Activated CD4-positive, alpha-beta memory T cell treated with anti-CD3 and anti-CD28 coated beads, Interleukin-2, amount 10 ng/mL, durations not matched to agents 7 days and 5 days (primary cell): Measurements from ENCODE around the gene ZNF618. TPM values are rescaled to one million over a fixed set of nuclear protein-coding genes. Genes with fewer than 3 reads are reported as not detected.
"Not testable (repeated sequence)": the region's sequence is repeated elsewhere in the genome, so short reads cannot be mapped to it uniquely, and the experiment has no call there.

Source experiments
- CTCF ChIA-PET: fragments of 350-600 bp; sonication (Branson Sonifier 250); formaldehyde crosslinking; loops from one replicate; lab custom pipeline; 2021; ENCODE audit warnings: antibody characterized with exemption, inconsistent platforms; lab: Charles Lee
- POLR2A ChIA-PET: fragments of 350-600 bp; sonication (Branson Sonifier 250); formaldehyde crosslinking; loops from one replicate; lab custom pipeline; 2021; ENCODE audit warnings: antibody characterized with exemption; lab: Charles Lee
- DNase-seq: peaks from one replicate; pipeline ENCODE4 v3.0.0-alpha.2; 2020
- H3K27ac Mint-ChIP-seq: one replicate; pipeline ENCODE4 v1.8.0; 2021; ENCODE audit warnings: mild to moderate bottlenecking, mixed read lengths
- H3K27me3 Mint-ChIP-seq: one replicate; pipeline ENCODE4 v1.8.0; 2021; ENCODE audit warnings: mixed read lengths
- H3K36me3 Mint-ChIP-seq: one replicate; pipeline ENCODE4 v1.8.0; 2021; ENCODE audit warnings: low read depth, mixed read lengths
- H3K4me1 Mint-ChIP-seq: one replicate; pipeline ENCODE4 v1.8.0; 2021; ENCODE audit warnings: mixed read lengths
- H3K4me3 Mint-ChIP-seq: one replicate; pipeline ENCODE4 v1.8.0; 2021; ENCODE audit warnings: mild to moderate bottlenecking, mixed read lengths
- H3K9me3 Mint-ChIP-seq: one replicate; pipeline ENCODE4 v1.8.0; 2021; ENCODE audit warnings: mixed read lengths
- total RNA-seq, 2 experiments: library from RNA; stranded (reverse); gene quantifications; one replicate each; pipeline ENCODE4 v1.2.3, GENCODE V29; 2021

Gene ZNF618
- total RNA-seq, 2 experiments from 2014 or later = 0.15 to 0.25 TPM

GRCh38 chr9:114082017-114082762, 206.1 kb downstream of the ZNF618 start:
- CTCF ChIA-PET = interaction anchor here (0.6 to 2.6 kb wide), 18 partner anchors 10 to 230 kb away, joined by 3 to 20 read pairs (median 4); partner anchors contain the start of gene KIF12
- DNase-seq = peak; percentile 79
- no peaks in the 10 kb centered on the region for H3K36me3 Mint-ChIP-seq
- POLR2A ChIA-PET = interaction anchor here (1.6 kb wide), 1 partner anchor 209 kb away, joined by 5 read pairs; no protein-coding TSS in a partner anchor
- no peaks in the 10 kb centered on the region for H3K4me1 Mint-ChIP-seq
- H3K27me3 Mint-ChIP-seq = peaks cover 2% of the 10 kb centered on the region
- H3K27ac Mint-ChIP-seq = no peak overlapping the region
- H3K9me3 Mint-ChIP-seq = no peaks in the 10 kb centered on the region
- no peak overlapping the region for H3K4me3 Mint-ChIP-seq

GRCh38 chr9:114082763-114083412, 206.8 kb downstream of the ZNF618 start:
- not testable (repeated sequence) for H3K36me3 Mint-ChIP-seq, H3K9me3 Mint-ChIP-seq, DNase-seq, H3K4me3 Mint-ChIP-seq, H3K27me3 Mint-ChIP-seq, H3K27ac Mint-ChIP-seq, H3K4me1 Mint-ChIP-seq
- POLR2A ChIA-PET = interaction anchor here (1.6 kb wide), 1 partner anchor 208 kb away, joined by 5 read pairs; no protein-coding TSS in a partner anchor
- CTCF ChIA-PET = interaction anchor here (0.6 to 2.6 kb wide), 20 partner anchors 10 to 229 kb away, joined by 3 to 20 read pairs (median 4); partner anchors contain the start of gene KIF12

GRCh38 chr9:114083666-114084065, 207.6 kb downstream of the ZNF618 start:
- no peaks in the 10 kb centered on the region for H3K4me1 Mint-ChIP-seq
- H3K4me3 Mint-ChIP-seq = no peak overlapping the region
- H3K27me3 Mint-ChIP-seq = peaks cover 5% of the 10 kb centered on the region
- POLR2A ChIA-PET = no interaction called here
- DNase-seq = no peak
- H3K36me3 Mint-ChIP-seq = no peaks in the 10 kb centered on the region
- H3K9me3 Mint-ChIP-seq = no peaks in the 10 kb centered on the region
- CTCF ChIA-PET = interaction anchor here (0.7 to 2.6 kb wide), 13 partner anchors 9 to 215 kb away, joined by 3 to 20 read pairs (median 4); partner anchors contain the start of gene KIF12
- no peak overlapping the region for H3K27ac Mint-ChIP-seq

GRCh38 chr9:114084282-114085073, 208.4 kb downstream of the ZNF618 start:
- ChIA-PET POLR2A (no interaction called here), CTCF (interaction anchor here (1.0 to 2.6 kb wide), 4 partner anchors 8 to 208 kb away, joined by 3 to 18 read pairs (median 6); no protein-coding TSS in a partner anchor)
- no peak for DNase-seq
- H3K27ac Mint-ChIP-seq = no peak overlapping the region
- H3K36me3 Mint-ChIP-seq = no peaks in the 10 kb centered on the region
- H3K9me3 Mint-ChIP-seq = no peaks in the 10 kb centered on the region
- no peak overlapping the region for H3K4me3 Mint-ChIP-seq
- H3K27me3 Mint-ChIP-seq = peaks cover 5% of the 10 kb centered on the region
- H3K4me1 Mint-ChIP-seq = no peaks in the 10 kb centered on the region

GRCh38 chr9:114085387-114085789, 209.3 kb downstream of the ZNF618 start:
- H3K27ac Mint-ChIP-seq = no peak overlapping the region
- ChIA-PET CTCF (no interaction called here), POLR2A (no interaction called here)
- no peaks in the 10 kb centered on the region for H3K4me1 Mint-ChIP-seq
- no peak overlapping the region for H3K4me3 Mint-ChIP-seq
- H3K27me3 Mint-ChIP-seq = peaks cover 4% of the 10 kb centered on the region
- H3K36me3 Mint-ChIP-seq = no peaks in the 10 kb centered on the region
- H3K9me3 Mint-ChIP-seq = no peaks in the 10 kb centered on the region
- no peak for DNase-seq

GRCh38 chr9:114086009-114086408, 209.9 kb downstream of the ZNF618 start:
- Mint-ChIP-seq H3K27ac (no peak overlapping the region), H3K36me3 (no peaks in the 10 kb centered on the region), H3K4me3 (no peak overlapping the region), H3K9me3 (no peaks in the 10 kb centered on the region), H3K27me3 (peaks cover 4% of the 10 kb centered on the region), H3K4me1 (no peaks in the 10 kb centered on the region)
- POLR2A ChIA-PET = no interaction called here
- no peak for DNase-seq
- CTCF ChIA-PET = no interaction called here

GRCh38 chr9:114086607-114087006, 210.5 kb downstream of the ZNF618 start:
- Mint-ChIP-seq H3K4me3 (no peak overlapping the region), H3K9me3 (no peaks in the 10 kb centered on the region), H3K27ac (no peak overlapping the region), H3K36me3 (no peaks in the 10 kb centered on the region), H3K4me1 (no peaks in the 10 kb centered on the region), H3K27me3 (peaks cover 4% of the 10 kb centered on the region)
- DNase-seq = no peak
- ChIA-PET POLR2A (no interaction called here), CTCF (no interaction called here)

GRCh38 chr9:114087721-114088120, 211.6 kb downstream of the ZNF618 start:
- DNase-seq = no peak
- Mint-ChIP-seq H3K36me3 (no peaks in the 10 kb centered on the region), H3K27me3 (peaks cover 4% of the 10 kb centered on the region), H3K4me1 (no peaks in the 10 kb centered on the region), H3K27ac (no peak overlapping the region), H3K4me3 (no peak overlapping the region), H3K9me3 (no peaks in the 10 kb centered on the region)
- ChIA-PET POLR2A (no interaction called here), CTCF (no interaction called here)

- H3K4me3 Mint-ChIP-seq = no peak overlapping the region
- DNase-seq = no peak
- H3K4me1 Mint-ChIP-seq = no peaks in the 10 kb centered on the region
- peaks cover 4% of the 10 kb centered on the region for H3K27me3 Mint-ChIP-seq
- H3K27ac Mint-ChIP-seq = no peak overlapping the region
- POLR2A ChIA-PET = interaction anchor here (1.0 kb wide), 1 partner anchor 11 kb away, joined by 3 read pairs; no protein-coding TSS in a partner anchor
- CTCF ChIA-PET = no interaction called here
- H3K36me3 Mint-ChIP-seq = no peaks in the 10 kb centered on the region
- no peaks in the 10 kb centered on the region for H3K9me3 Mint-ChIP-seq
These were observed 212.6 kb downstream of the ZNF618 start for GRCh38 chr9:114088571-114089170.

- Mint-ChIP-seq H3K4me3 (no peak overlapping the region), H3K9me3 (no peaks in the 10 kb centered on the region), H3K4me1 (no peaks in the 10 kb centered on the region), H3K27ac (no peak overlapping the region), H3K36me3 (no peaks in the 10 kb centered on the region), H3K27me3 (peaks cover 4% of the 10 kb centered on the region)
- no peak for DNase-seq
- ChIA-PET POLR2A (interaction anchor here (1.0 kb wide), 1 partner anchor 10 kb away, joined by 3 read pairs; no protein-coding TSS in a partner anchor), CTCF (no interaction called here)
These were observed 213.2 kb downstream of the ZNF618 start for GRCh38 chr9:114089206-114089840.

GRCh38 chr9:114090798-114091197, 214.7 kb downstream of the ZNF618 start:
- Mint-ChIP-seq H3K36me3 (no peaks in the 10 kb centered on the region), H3K9me3 (no peaks in the 10 kb centered on the region), H3K27ac (no peak overlapping the region), H3K27me3 (peaks cover 6% of the 10 kb centered on the region), H3K4me3 (no peak overlapping the region), H3K4me1 (no peaks in the 10 kb centered on the region)
- ChIA-PET POLR2A (no interaction called here), CTCF (no interaction called here)
- no peak for DNase-seq

- ChIA-PET CTCF (interaction anchor here (0.5 to 2.1 kb wide), 2 partner anchors 9 to 203 kb away, joined by 6 to 9 read pairs; no protein-coding TSS in a partner anchor), POLR2A (no interaction called here)
- Mint-ChIP-seq H3K27me3 (peaks cover 12% of the 10 kb centered on the region), H3K27ac (no peak overlapping the region), H3K4me3 (no peak overlapping the region), H3K36me3 (no peaks in the 10 kb centered on the region), H3K9me3 (no peaks in the 10 kb centered on the region), H3K4me1 (peaks cover under 1% of the 10 kb centered on the region)
- DNase-seq = no peak
These were observed 215.6 kb downstream of the ZNF618 start for GRCh38 chr9:114091711-114092110.
